Loucy (cell line): ENCODE measurements around the gene DAB1.

Experiments
- CTCF ChIP-seq: fragments of 200-600 bp; sonication (generic); conservative IDR thresholded peaks from 2 replicates; pipeline ENCODE4 v1.5.1; 2014; ENCODE audit warnings: mild to moderate bottlenecking, antibody characterized with exemption, low read length
- EZH2phosphoT487 ChIP-seq: fragments of 200-600 bp; IDR thresholded peaks from 2 replicates; pipeline ENCODE4 v1.6.1; 2018; ENCODE audit warnings: antibody characterized with exemption, mild to moderate bottlenecking, moderate library complexity, borderline replicate concordance

GRCh38 chr1:57250021-57250420, 173.8 kb downstream of the DAB1 start:
- TF ChIP-seq CTCF (no peak), EZH2phosphoT487 (no peak)
